Retinal pigment epithelial cell (primary cell): ENCODE data around the gene DBNDD1.

Experiments
- DNase-seq: peaks from one replicate; pipeline ENCODE4 v3.0.0-alpha.2; 2010; ENCODE audit warnings: low read depth
- H3K4me3 ChIP-seq: 2 replicates; pipeline ENCODE4 v1.5.1; 2011; ENCODE audit warnings: mild to moderate bottlenecking, low read length, control low read depth, moderate library complexity
- TF ChIP-seq, protein P1 (sequence below): conservative IDR thresholded peaks from 2 replicates; pipeline ENCODE4 v1.5.1; 2011; ENCODE audit warnings: low read depth, low read length, control low read depth, inconsistent platforms

The DBNDD1 gene

GRCh38 chr16:89965447-89966225, 53.6 kb downstream of the DBNDD1 start:
- H3K4me3 ChIP-seq, result no peak overlapping the region
- TF ChIP-seq, protein P1, sequence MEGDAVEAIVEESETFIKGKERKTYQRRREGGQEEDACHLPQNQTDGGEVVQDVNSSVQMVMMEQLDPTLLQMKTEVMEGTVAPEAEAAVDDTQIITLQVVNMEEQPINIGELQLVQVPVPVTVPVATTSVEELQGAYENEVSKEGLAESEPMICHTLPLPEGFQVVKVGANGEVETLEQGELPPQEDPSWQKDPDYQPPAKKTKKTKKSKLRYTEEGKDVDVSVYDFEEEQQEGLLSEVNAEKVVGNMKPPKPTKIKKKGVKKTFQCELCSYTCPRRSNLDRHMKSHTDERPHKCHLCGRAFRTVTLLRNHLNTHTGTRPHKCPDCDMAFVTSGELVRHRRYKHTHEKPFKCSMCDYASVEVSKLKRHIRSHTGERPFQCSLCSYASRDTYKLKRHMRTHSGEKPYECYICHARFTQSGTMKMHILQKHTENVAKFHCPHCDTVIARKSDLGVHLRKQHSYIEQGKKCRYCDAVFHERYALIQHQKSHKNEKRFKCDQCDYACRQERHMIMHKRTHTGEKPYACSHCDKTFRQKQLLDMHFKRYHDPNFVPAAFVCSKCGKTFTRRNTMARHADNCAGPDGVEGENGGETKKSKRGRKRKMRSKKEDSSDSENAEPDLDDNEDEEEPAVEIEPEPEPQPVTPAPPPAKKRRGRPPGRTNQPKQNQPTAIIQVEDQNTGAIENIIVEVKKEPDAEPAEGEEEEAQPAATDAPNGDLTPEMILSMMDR, result no peak
- DNase-seq, result no peak

- DNase-seq, result no peak
- TF ChIP-seq, protein P1, result no peak
- H3K4me3 ChIP-seq, result no peak overlapping the region
Measured at GRCh38 chr16:89964201-89964600, 55.1 kb downstream of the DBNDD1 start.

GRCh38 chr16:89962754-89963498, 56.3 kb downstream of the DBNDD1 start:
- TF ChIP-seq, protein P1, result no peak
- DNase-seq, result no peak
- no peak overlapping the region for H3K4me3 ChIP-seq

DNA sequence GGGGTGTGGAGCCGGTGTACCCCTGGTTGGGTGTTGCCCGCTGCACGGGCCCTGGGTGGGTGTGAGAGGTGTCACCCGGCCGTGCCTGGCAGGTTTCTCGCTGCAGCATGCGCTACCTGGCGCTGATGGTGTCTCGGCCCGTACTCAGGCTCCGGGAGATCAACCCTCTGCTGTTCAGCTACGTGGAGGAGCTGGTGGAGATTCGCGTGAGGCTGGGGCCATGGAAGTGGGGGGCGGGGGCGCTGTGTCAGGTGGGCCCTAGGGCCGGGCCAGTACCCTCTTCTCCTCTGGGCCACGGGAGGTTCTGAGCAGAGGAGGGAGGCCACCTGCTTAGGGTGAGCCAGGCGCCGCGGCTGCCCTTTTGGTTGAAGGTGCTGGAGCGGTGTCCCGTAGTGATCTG, 57.3 kb downstream of the DBNDD1 start:
- TF ChIP-seq, protein P1, result no peak
- DNase-seq, result no peak
- no peak overlapping the region for H3K4me3 ChIP-seq

DNA sequence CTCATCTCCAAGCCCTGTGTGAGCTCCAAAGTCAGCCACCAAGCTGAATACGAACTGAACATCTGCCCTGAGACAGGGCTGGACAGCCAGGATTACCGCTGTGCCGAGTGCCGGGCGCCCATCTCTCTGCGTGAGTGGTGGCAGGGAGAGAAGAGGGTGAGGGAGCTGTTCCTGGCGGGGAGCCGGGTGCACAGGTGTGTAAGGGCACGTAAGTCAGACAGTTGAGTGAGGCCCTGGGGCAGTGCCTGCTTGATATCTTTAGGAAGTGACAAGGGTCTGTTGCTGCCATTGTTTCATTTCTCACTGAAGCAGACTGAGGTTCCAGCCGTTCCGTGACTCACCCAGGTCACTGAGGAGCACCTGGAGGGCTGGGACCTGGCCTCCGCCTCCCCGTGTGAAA, 58.3 kb downstream of the DBNDD1 start:
- TF ChIP-seq, protein P1, result no peak
- no peak for DNase-seq
- H3K4me3 ChIP-seq, result no peak overlapping the region

DNA sequence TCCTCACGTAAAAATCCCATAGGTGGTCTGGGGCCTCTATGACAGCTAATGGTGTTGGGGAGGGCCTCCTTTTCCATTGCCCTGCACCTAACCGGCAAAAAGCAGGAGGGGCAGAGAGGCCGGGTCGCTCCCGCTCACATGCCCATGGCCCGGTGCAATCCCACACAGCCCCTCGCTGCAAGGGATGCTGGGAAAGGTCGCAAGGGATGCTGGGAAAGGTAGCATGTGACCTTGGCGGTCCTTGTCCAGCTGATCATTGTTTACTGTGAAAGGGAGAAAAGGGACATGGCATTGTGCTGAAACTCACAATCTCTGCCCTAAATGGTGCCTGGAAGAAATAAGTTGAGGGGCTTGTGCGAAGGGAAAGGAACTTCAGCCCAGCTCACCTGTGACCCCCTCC, 60.7 kb downstream of the DBNDD1 start:
- no peak overlapping the region for H3K4me3 ChIP-seq
- DNase-seq, result no peak
- TF ChIP-seq, protein P1, result no peak
